ENCODE measurements around the gene DHRS11.
A peak's percentile ranks its signal among the peaks of the same experiment; 100 is the strongest.
"Not testable (repeated sequence)": the region's sequence is repeated elsewhere in the genome, so short reads cannot be mapped to it uniquely, and the experiment has no call there.

Gene DHRS11

DNA sequence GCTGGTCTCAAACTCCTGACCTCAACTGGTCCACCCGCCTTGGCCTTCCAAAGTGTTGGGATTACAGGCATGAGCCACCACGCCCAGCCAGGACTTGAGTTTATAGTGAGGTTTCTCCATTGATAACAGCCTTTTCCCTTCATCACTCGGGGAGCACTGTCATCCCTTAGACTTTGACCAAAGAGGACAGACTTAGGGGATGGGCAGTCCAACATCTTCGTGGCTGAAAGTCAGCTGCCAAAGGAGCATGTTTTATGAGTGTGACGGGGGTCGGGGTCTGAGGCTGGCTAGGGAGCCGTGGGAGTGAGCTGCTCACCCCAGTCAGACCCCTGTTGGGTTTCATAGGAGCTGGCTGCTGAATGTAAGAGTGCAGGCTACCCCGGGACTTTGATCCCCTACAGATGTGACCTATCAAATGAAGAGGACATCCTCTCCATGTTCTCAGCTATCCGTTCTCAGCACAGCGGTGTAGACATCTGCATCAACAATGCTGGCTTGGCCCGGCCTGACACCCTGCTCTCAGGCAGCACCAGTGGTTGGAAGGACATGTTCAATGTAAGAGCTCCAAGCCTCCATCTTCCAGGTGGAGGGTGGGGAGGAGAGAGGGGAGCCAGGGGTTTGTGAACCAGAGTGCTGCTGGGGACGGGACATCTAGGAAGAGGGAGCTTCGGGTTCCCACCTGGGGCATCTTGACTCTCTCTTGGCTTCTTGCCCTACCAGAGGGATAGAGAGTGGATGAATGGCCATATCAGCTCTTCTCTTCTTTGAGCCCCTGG is 3.1 kb downstream of the DHRS11 start:
- no peak for DNase-seq

DNA sequence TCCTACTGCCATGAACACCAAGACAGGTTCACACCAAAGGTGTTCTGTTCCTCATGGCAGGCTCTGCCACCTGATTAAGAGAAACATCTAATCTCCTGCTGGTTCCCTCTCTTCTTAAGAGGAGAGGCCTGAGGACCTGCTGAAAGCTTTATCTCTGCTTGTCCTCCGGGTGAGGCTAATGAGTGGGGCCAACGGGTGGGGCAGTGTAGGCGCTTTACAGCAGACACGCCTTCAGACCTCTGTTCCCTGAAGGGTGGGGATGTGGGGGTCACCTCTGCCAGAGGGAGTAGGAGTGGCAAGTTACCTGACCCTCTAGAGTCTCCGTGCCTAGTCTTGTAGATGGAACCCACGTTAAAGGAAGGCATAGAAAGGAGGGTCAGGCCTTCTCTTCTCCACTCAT is 5.5 kb downstream of the DHRS11 start:
- no peak for DNase-seq

DNA sequence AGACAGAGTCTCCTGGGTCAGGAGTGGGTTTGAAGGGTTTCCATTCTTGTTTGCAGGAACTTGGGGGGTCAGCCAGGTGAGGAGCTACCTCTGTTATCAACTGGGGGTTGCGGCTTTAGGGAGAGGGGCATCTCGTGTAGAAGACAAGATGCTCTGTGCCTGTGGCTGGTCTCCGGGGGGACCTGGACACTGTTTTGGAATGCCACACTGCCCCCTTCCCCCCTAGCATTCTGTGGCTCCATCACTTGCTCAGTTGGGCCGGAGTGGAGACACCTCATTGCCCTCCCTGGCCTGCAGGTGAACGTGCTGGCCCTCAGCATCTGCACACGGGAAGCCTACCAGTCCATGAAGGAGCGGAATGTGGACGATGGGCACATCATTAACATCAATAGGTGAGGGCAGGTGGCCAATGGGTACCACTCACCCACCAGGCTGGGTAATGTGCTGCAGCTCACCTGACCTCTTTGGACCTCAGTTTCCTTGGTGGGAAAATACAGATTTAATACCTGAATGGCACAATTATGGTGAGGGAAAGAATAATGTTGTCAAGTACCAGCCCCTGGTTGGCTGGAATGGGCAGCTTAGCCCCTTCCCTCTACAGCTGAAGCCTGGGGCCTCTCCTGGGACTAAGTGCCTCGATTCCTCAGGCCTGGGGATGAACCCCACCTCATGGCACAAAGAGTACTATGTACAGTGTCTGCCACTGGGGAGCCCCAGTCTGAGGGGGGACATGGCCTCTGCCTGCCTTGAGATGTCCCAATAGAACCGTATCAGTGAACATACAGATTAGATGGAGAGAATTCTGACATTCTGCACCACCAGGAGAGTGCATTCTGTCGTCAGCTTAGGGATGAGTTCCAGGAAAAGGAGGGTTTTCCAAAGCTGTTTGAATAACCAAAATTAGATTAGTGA is 6.4 kb downstream of the DHRS11 start:
- no peak for DNase-seq

DNA sequence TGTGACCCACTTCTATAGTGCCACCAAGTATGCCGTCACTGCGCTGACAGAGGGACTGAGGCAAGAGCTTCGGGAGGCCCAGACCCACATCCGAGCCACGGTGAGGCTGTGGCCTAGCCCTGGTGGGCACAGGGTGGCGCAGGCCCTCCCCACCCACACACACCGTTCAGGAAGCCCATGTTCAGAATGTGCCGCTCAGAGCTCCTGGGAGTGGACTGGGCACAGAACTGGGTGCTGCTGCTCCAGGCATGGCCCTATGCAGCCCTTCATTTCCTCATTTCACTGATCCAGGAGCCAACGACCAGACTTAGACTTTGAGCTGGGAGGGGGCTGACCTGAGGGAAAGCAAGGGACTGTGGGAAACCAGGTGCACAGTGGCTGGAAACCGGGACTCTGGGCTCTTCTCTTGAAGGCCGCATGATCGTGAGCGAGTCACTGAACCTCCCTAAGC is 7.3 kb downstream of the DHRS11 start:
- no peak for DNase-seq

DNA sequence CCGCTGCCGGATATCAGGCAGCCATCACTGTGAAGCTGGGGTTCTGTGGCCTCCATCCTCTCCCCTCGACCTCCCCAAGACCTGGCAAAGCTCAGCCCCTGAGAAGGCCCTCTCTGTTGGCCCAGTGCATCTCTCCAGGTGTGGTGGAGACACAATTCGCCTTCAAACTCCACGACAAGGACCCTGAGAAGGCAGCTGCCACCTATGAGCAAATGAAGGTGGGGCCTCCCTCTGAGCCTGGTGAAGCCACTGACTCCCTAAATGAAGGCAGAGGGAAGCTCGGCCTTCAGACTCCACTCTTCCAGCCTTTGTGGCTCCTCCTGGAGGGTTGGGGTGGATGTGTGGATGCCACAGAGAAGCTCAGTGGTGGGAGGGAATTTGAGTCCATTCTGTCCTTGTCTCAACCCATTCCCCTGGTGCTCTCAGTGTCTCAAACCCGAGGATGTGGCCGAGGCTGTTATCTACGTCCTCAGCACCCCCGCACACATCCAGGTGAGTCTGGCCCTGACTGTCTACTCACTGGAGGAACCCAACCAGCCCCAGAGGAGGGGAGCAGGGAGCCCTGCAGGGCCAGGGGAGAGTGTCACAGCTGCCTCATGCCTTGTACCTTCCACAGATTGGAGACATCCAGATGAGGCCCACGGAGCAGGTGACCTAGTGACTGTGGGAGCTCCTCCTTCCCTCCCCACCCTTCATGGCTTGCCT is 8.0 kb downstream of the DHRS11 start:
- DNase-seq = no peak

DNA sequence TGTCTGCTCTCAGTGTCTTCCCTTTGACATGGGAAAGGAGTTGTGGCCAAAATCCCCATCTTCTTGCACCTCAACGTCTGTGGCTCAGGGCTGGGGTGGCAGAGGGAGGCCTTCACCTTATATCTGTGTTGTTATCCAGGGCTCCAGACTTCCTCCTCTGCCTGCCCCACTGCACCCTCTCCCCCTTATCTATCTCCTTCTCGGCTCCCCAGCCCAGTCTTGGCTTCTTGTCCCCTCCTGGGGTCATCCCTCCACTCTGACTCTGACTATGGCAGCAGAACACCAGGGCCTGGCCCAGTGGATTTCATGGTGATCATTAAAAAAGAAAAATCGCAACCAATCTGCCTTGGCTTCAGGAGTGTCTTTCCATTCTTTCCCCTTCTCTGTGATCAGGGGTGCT is 8.8 kb downstream of the DHRS11 start:
- no peak for DNase-seq

DNA sequence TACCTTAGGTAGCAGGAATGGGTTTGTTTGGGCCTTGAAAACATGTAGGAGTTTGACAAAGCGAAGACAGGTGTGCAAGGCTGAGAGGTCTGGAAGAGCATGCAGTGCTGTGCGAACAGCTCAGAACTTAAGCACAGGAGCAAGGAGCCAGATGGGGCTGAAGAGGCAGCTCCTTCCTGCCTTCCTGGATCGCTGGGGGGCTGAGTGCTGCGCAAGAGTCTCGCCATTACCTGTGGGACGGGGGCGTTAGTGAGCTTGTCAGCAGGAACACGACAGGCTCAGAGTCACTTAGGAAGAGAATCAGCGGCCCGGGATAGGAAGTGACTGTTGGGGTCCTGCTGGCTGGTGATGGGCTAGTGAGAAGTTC is 9.2 kb downstream of the DHRS11 start:
- no peak for DNase-seq

DNA sequence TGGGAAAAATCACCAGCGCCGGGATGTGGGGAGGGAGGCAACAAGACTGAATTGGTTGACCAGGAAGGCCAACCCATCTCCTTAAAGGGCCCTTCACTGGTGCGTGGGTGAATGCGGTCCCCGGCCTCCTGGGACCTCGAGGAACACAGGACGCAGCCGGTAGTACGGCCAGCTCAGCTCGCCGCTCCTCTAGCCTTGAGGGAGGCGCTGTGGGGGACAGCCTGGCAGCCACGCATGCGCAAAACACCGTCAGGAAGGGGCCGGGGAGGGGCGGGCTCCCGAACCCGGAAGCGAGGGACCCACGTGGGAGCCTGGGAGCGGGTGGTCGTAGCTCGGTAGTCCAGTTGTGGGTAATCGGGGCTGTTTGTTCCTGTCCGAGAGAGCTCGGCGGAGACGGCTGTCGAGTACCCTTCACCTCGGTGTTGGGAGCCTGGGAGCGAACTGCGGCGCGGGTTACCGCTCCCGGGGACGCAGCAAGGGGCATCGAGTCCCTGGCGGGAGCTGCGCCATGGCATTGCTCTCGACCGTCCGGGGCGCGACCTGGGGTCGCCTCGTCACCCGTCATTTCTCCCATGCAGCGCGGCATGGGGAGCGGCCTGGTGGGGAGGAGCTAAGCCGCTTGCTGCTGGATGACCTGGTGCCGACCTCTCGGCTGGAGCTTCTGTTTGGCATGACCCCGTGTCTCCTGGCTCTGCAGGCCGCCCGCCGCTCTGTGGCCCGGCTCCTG is 9.8 kb downstream of the DHRS11 start, which contains the start of gene MRM1:
Gene MRM1, plus strand, starts transcription at position 281 of the 727 bp plus-strand sequence. Its CDS starts 228 bp downstream, at position 509.
- DNase-seq = peak; percentile 64 to 95

DNA sequence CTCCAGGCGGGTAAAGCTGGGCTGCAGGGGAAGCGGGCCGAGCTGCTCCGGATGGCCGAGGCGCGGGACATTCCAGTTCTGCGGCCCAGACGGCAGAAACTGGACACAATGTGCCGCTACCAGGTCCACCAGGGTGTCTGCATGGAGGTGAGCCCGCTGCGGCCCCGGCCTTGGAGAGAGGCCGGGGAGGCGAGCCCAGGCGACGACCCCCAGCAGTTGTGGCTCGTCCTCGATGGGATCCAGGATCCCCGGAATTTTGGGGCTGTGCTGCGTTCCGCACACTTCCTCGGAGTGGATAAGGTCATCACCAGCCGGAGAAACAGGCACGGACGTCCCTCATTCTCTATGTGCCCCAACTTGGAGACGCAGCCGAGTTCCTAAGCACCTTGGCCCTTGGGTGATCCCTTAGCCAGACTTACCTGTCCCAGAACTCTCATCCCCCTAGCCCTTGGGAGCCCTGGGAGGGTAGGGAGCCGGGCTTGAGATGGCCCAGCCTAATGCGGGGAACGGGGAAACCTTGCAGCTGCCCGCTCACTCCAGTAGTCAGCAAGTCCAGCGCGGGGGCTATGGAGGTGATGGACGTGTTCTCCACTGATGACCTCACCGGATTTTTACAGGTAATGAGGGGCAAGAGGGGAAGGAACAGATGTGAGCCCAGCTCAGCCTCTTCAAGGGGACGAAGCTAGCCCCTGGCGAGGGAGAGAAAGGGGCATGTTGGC is 10.5 kb downstream of the DHRS11 start:
- DNase-seq = peak in 1 of 2 experiments; percentile 50

DNA sequence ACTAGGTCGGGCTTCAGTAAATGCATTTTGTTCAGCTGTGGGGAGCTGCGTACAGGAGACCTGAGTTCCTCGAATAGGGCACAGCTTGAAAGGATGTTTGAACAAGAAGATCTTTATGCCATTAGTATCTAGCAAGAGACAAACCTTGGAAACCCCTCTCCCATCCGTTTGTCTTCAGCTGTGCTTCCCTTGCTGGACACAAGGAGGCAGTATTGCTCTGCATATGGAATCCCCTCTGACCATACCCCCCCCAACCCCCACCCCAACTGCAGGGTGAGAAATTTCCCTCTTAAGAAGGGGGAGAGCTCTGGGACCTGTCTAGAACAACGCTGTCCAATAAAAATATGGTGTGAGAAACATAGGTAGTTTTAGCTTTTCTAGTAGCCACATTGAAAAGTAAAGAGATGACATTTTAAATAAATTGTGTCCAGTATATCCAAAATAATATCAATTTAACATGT is 11.3 kb downstream of the DHRS11 start:
- peak; percentile 79 to 87 for DNase-seq

DNA sequence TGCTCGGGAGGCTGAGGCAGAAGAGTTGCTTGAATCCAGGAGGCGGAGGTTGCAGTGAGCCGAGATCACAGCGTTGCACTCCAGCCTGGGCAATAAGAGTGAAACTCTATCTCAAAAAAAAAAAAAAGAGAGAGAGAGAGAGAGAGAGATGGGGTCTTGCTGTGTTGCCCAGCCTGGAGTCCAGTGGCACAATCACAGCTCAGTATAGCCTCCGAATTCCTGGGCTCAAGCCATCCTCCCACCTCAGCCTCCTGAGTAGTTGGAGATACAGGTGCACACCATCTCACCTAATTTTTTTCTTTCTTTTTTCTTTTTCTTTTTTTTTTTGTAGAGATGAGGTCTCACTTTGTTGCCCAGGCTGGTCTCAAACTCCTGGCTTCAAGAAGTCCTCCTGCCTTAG is 13.3 kb downstream of the DHRS11 start:
- DNase-seq = not testable (repeated sequence)

DNA sequence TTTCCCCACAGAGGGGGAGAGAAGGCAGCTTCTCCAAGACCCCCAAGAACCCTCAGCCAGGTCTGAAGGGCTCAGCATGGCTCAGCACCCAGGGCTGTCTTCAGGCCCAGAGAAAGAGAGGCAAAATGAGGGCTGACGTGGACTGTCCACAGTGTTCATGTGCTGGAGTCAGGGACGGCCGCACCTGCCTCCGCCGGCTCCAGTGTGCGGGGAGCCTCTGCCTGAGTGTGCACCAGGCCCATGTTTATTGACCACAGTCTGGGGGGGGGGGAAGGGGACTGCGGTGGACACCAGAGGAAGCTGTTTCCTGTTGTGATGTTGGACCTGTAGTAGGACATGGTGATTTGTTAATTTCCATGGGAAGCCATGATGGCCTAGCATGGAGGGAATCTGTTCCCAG is 16.6 kb downstream of the DHRS11 start:
- DNase-seq = no peak

DNA sequence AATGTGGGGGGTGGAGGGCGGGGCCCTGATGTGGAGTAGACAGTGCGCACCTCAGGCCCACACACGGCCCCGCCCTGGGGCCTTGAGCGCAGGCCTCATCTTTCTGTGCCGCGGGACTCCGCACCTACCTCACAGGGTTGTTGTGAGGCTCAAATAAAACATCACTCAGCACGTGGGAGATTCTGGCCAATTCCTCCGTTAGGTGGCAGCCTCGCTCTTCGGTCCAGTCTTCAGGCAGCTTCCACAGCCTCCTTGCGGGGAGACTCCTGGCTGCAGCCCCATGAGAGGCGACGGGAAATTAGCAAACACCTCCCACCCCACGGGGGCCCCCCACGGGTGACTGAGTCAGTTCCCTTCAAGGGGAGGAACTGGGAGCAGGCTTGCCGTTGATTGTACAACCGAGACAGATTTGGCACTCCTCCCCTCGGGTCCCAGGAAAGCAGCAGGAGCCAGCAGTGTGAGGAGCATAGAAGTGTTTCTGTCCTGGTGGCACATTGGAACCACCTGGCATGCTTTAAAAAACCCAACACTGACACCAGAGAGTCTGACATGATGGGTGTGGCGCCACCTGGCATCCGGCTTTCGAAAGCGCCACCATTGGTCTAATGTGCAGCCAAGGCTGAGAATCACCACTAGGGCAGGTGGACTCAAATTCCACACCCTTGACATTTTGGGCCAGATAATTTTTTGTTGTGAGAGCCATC is 17.3 kb downstream of the DHRS11 start:
- DNase-seq = peak; percentile 53 to 77

DNA sequence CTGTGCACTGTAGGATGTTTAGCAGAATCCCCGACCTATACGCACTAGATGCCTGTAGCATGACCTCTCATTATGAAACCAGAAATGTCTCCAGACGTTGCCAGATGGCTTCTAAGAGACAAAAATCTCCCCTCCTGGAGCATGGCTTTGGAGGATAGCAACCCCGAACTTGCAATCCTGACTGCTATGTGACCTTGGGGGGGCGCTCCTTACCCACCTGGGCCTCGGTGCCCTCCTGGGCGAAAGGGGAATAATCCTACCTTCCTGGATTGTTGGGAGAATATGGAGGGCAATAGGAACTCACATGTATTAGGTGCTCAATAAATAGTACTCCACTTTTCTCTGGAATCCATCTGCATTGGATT is 17.8 kb downstream of the DHRS11 start:
- no peak for DNase-seq

DNA sequence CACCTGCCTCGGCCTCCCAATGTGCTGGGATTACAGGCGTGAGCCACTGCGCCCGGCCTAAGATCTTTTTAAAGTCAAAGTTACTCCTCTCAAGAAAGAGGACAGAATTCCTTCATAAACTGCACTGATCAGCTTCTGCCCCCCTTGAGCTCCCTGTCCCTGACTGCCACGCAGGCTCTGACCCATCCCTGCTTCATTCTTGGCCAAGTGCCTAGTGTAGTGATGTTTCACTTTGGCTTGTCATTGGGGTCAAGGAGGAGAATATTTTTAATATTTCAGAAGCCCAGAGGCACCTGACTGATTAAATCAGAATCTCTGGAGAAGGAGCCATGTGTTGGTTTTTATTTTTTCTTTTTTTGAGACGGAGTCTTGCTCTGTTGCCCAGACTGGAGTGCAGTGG is 18.8 kb downstream of the DHRS11 start:
- DNase-seq = no peak

DNA sequence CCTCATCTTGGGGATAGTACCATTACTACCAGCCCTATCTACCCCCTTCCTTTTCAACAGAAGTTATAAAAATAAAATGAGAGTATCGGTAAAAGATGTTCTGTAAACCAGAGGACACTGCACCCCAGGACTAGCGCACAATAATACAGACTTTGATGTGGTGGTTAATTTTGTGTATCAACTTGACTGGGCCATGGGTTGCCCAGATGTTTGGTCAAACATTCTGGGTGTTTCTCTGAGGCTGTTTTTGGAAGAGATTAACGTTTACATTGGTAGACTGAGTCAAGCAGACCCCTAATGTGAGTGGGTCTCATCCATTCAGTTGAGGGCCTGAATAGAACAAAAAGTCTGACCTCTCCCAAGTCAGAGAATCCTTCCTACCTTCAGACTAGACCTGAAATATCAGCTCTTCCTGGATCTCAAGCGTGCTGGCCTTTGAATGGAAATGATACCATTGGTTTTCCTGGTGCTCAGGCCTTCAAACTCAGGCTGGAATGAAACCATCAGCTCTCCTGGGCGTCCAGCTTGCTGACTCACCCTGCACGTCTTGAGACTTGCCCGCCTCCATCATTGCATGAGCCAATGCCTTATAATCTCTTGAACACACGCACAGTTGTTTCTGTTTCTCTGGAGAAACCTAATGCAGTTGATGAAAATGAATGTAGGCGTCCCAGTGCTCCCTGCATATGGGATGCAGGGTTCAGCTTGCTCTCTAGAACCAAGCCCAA is 19.8 kb downstream of the DHRS11 start:
- no peak for DNase-seq

DNA sequence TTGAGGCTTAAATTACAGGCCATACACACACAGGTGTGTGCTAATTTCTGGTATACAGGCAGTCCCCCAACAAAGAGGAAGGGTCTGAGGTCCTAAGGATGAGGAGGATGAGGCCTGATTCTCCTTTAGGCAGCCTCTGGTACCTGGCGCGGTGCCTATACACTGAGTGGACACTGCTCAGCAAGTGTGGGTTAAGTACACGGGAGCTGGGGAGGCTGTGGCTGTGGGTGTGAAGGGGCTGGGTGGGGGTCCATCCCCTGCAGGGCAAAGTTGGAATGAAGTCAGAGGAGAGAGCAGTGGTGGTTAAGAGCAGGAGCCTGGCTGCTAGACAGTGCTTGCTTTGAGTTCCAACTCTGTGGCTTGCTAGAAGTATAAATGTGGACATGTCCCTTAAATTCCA is 20.6 kb downstream of the DHRS11 start:
- no peak for DNase-seq

DNA sequence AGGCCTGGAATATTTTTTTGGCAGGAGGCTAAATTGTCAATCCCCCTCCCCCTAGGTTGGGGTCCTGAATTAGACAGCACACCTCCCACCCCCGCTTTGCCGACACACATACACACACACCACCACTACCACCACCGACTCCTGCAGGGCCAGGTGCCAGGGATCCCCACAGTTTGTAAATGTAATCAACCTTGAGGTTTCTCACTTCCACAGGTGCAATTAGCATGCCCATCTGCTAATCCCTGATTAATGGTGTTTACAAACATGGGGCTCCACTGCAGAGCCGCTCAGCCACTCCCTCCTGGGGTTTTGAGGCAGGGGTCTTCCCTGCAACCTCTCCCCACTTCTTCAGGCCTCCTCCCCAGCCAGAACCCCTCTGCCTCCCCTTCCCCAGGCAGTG is 21.5 kb downstream of the DHRS11 start:
- no peak for DNase-seq

DNA sequence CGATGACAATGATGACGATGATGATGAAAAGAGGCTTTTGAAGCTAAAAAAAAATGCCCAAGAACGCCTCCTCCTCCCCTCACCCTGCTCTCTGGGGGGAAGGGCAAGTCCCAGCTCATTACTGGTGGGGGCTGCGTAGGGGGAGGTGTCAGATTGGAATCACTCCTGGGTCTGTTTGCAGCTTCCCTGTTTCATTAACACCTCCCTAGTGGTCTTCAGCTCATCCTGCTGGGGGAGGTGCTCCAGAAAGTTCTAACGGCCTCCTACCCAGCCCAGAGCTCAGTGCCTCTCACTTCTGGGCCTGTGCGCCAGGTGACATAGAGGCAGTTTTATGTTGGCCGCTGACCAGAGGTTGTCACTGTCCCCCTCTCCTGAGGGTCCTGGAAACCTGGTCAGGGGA is 22.4 kb downstream of the DHRS11 start:
- DNase-seq = no peak

DNA sequence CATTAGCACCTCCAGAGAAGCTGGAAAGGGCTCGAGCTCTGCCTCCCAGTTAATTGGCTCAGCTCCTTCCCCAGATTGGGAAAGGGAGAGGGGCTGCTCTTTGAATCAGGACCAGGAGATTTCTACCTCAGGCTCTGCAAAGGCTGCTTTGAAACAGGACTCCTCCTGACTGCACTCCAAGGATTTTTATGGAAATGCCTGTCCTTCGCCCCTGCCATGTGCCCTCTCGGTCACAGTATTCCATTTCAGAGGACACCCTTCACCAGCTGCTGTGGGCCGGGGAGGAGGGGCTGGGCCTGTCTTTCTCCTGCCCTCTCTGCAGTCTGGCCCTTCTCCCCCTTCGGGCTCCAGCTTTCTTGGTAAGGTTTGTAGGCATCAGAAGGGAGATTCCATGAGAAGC is 23.3 kb downstream of the DHRS11 start:
- no peak for DNase-seq

Data from NCI-H526 (cell line).